ENCODE data around the gene TBCC. TPM values are rescaled to one million over a fixed set of nuclear protein-coding genes. Genes with fewer than 3 reads are reported as not detected.

TBCC gene
- total and polyA plus RNA-seq, 4 donors = 6.9 to 13.5 (median 11.7) TPM

- Histone ChIP-seq H3K4me1 (ENCODE audit: control insufficient read depth in 4 of 4, insufficient read depth in 4 of 4, low read length in 3 of 4) (no peaks in the 10 kb centered on the region), H3K27ac (ENCODE audit: low read depth in 1 of 2, low read length in 2 of 2) (no peak overlapping the region), H3K4me3 (ENCODE audit: low read depth in 1 of 3, low read length in 3 of 3) (no peak overlapping the region), H3K27me3 (ENCODE audit: control insufficient read depth in 4 of 4, insufficient read depth in 4 of 4, low read length in 3 of 4) (no peaks in the 10 kb centered on the region), H3K36me3 (ENCODE audit: control insufficient read depth in 4 of 4, insufficient read depth in 3 of 4, low read depth in 1 of 4, low read length in 3 of 4) (no peaks in the 10 kb centered on the region), H3K9me3 (ENCODE audit: control insufficient read depth in 4 of 4, low read length in 3 of 4) (peaks cover 0 to 8% (median 2%) of the 10 kb centered on the region in 4 donors), H3K9ac (ENCODE audit: low read depth in 1 of 2, low read length in 2 of 2) (no peak overlapping the region)
- 94% methylated on average over 6 of the region's 6 CpGs for WGBS
- TF ChIP-seq, protein P1, sequence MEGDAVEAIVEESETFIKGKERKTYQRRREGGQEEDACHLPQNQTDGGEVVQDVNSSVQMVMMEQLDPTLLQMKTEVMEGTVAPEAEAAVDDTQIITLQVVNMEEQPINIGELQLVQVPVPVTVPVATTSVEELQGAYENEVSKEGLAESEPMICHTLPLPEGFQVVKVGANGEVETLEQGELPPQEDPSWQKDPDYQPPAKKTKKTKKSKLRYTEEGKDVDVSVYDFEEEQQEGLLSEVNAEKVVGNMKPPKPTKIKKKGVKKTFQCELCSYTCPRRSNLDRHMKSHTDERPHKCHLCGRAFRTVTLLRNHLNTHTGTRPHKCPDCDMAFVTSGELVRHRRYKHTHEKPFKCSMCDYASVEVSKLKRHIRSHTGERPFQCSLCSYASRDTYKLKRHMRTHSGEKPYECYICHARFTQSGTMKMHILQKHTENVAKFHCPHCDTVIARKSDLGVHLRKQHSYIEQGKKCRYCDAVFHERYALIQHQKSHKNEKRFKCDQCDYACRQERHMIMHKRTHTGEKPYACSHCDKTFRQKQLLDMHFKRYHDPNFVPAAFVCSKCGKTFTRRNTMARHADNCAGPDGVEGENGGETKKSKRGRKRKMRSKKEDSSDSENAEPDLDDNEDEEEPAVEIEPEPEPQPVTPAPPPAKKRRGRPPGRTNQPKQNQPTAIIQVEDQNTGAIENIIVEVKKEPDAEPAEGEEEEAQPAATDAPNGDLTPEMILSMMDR (IDR thresholded peaks at IDR 0.05; ENCODE audit: low read depth, low read length, missing input control) = no peak
- TF ChIP-seq FOXA2 (IDR thresholded peaks at IDR 0.05) = no peak
- TF ChIP-seq TAF1 (conservative IDR thresholded peaks at IDR 0.05) = no peak
- no peak for TF ChIP-seq RAD21 (IDR thresholded peaks at IDR 0.05)
- no peak for DNase-seq (ENCODE audit: low spot score)
These were observed 36.0 kb downstream of the TBCC start for GRCh38 chr6:42709871-42710270.

GRCh38 chr6:42708096-42708495 is 37.8 kb downstream of the TBCC start:
- no peak overlapping the region for H3K9ac ChIP-seq (ENCODE audit: low read depth in 1 of 2, low read length in 2 of 2)
- H3K4me3 ChIP-seq (ENCODE audit: low read depth in 1 of 3, low read length in 3 of 3) = no peak overlapping the region
- 94% methylated on average over 11 of the region's 11 CpGs for WGBS
- no peaks in the 10 kb centered on the region for H3K36me3 ChIP-seq (ENCODE audit: control insufficient read depth in 4 of 4, insufficient read depth in 3 of 4, low read depth in 1 of 4, low read length in 3 of 4)
- no peak for DNase-seq (ENCODE audit: low spot score)
- no peaks in the 10 kb centered on the region for H3K27me3 ChIP-seq (ENCODE audit: control insufficient read depth in 4 of 4, insufficient read depth in 4 of 4, low read length in 3 of 4)
- no peak overlapping the region for H3K27ac ChIP-seq (ENCODE audit: low read depth in 1 of 2, low read length in 2 of 2)
- peaks cover 0 to 8% (median 2%) of the 10 kb centered on the region in 4 donors for H3K9me3 ChIP-seq (ENCODE audit: control insufficient read depth in 4 of 4, low read length in 3 of 4)
- H3K4me1 ChIP-seq (ENCODE audit: control insufficient read depth in 4 of 4, insufficient read depth in 4 of 4, low read length in 3 of 4) = no peaks in the 10 kb centered on the region
- TF ChIP-seq YY1 (IDR thresholded peaks at IDR 0.05) (no peak), EGR1 (IDR thresholded peaks at IDR 0.05; ENCODE audit: low read depth in 2 of 2) (no peak), RXRA (IDR thresholded peaks at IDR 0.05) (no peak), HNF4G (IDR thresholded peaks at IDR 0.05) (no peak), FOXA1 (IDR thresholded peaks at IDR 0.05) (no peak), FOXA2 (IDR thresholded peaks at IDR 0.05) (no peak), RAD21 (IDR thresholded peaks at IDR 0.05) (no peak), NR2F2 (IDR thresholded peaks at IDR 0.05) (no peak), TAF1 (conservative IDR thresholded peaks at IDR 0.05) (no peak), GABPA (IDR thresholded peaks at IDR 0.05 in 1 of 2, conservative IDR thresholded peaks at IDR 0.05 in 1 of 2) (no peak), HNF4A (conservative IDR thresholded peaks at IDR 0.05) (no peak), JUND (IDR thresholded peaks at IDR 0.05) (no peak)
- TF ChIP-seq, protein P1 (IDR thresholded peaks at IDR 0.05; ENCODE audit: low read depth, low read length, missing input control) = no peak
- TF ChIP-seq, protein P2, sequence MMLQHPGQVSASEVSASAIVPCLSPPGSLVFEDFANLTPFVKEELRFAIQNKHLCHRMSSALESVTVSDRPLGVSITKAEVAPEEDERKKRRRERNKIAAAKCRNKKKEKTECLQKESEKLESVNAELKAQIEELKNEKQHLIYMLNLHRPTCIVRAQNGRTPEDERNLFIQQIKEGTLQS (IDR thresholded peaks at IDR 0.05) = no peak

- Histone ChIP-seq H3K9me3 (ENCODE audit: control insufficient read depth in 4 of 4, low read length in 3 of 4) (peaks cover 0 to 8% (median 2%) of the 10 kb centered on the region in 4 donors), H3K9ac (ENCODE audit: low read depth in 1 of 2, low read length in 2 of 2) (no peak overlapping the region), H3K4me1 (ENCODE audit: control insufficient read depth in 4 of 4, insufficient read depth in 4 of 4, low read length in 3 of 4) (no peaks in the 10 kb centered on the region), H3K36me3 (ENCODE audit: control insufficient read depth in 4 of 4, insufficient read depth in 3 of 4, low read depth in 1 of 4, low read length in 3 of 4) (no peaks in the 10 kb centered on the region), H3K4me3 (ENCODE audit: low read depth in 1 of 3, low read length in 3 of 3) (no peak overlapping the region), H3K27ac (ENCODE audit: low read depth in 1 of 2, low read length in 2 of 2) (no peak overlapping the region), H3K27me3 (ENCODE audit: control insufficient read depth in 4 of 4, insufficient read depth in 4 of 4, low read length in 3 of 4) (no peaks in the 10 kb centered on the region)
- no peak for DNase-seq (ENCODE audit: low spot score)
- WGBS = 90% methylated on average over 7 of the region's 7 CpGs
- TF ChIP-seq SP1 (IDR thresholded peaks at IDR 0.05) (no peak), ZBTB33 (IDR thresholded peaks at IDR 0.05) (no peak), YY1 (IDR thresholded peaks at IDR 0.05) (no peak), EGR1 (IDR thresholded peaks at IDR 0.05; ENCODE audit: low read depth in 2 of 2) (no peak)
- TF ChIP-seq, protein P3, sequence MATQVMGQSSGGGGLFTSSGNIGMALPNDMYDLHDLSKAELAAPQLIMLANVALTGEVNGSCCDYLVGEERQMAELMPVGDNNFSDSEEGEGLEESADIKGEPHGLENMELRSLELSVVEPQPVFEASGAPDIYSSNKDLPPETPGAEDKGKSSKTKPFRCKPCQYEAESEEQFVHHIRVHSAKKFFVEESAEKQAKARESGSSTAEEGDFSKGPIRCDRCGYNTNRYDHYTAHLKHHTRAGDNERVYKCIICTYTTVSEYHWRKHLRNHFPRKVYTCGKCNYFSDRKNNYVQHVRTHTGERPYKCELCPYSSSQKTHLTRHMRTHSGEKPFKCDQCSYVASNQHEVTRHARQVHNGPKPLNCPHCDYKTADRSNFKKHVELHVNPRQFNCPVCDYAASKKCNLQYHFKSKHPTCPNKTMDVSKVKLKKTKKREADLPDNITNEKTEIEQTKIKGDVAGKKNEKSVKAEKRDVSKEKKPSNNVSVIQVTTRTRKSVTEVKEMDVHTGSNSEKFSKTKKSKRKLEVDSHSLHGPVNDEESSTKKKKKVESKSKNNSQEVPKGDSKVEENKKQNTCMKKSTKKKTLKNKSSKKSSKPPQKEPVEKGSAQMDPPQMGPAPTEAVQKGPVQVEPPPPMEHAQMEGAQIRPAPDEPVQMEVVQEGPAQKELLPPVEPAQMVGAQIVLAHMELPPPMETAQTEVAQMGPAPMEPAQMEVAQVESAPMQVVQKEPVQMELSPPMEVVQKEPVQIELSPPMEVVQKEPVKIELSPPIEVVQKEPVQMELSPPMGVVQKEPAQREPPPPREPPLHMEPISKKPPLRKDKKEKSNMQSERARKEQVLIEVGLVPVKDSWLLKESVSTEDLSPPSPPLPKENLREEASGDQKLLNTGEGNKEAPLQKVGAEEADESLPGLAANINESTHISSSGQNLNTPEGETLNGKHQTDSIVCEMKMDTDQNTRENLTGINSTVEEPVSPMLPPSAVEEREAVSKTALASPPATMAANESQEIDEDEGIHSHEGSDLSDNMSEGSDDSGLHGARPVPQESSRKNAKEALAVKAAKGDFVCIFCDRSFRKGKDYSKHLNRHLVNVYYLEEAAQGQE (IDR thresholded peaks at IDR 0.05) = no peak
These were observed 38.3 kb downstream of the TBCC start for GRCh38 chr6:42707595-42707994.
